GM13976 (cell line): ENCODE measurements around the gene SNTG2.

Source experiments
- DNase-seq: peaks from one replicate; pipeline ENCODE4 v3.0.0; 2012; ENCODE audit warnings: low spot score
- in situ Hi-C: fragments of 300-500 bp; cut with MboI; formaldehyde crosslinking; loops from one replicate; pipeline ENCODE4 v1.12.0; 2022; ENCODE audit warnings: low sequenced_read_pairs, mixed read lengths, inconsistent platforms; ENCODE audit not compliant: unreplicated experiment
- TF ChIP-seq, protein P1 (sequence below): IDR thresholded peaks from 2 replicates; pipeline ENCODE4 v1.5.1; 2012; ENCODE audit warnings: borderline replicate concordance, mild to moderate bottlenecking; ENCODE audit not compliant: insufficient read depth; ENCODE audit errors: extremely low read depth, missing control alignments, control extremely low read depth

Gene SNTG2

DNA sequence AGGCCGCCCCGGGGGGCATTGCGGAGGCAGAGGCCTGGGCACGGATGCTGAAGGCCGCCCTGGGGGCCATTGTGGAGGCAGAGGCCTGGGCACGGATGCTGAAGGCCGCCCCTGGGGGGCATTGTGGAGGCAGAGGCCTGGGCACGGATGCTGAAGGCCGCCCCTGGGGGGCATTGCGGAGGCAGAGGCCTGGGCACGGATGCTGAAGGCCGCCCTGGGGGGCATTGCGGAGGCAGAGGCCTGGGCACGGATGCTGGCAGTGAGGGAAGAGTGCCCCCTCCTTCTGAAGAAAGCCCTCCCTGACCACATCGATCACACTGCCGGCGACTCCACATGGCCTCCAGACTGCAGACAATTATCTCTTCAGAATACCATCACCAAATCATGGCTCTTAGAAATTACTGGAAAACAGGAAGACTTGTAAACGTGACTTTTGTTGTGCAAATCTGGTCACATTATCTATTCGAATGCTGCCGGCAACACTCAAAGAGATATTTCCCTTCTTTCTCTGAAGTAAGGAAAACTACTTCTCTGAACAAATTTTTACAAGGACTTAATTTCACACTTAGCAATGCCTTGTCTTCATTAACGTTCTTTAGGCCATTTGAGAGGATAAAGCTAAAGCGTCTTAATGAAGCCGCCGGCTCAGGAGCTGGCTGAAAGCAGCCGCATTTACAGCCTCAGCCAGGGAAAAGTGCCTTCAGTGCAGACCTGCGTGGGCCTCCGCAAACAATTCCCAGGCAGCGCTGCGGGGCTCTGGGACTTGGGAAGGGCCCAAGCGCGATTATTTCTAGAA lies 18.1 kb upstream of the SNTG2 start:
- in situ Hi-C loops = no loop called here
- TF ChIP-seq, protein P1, sequence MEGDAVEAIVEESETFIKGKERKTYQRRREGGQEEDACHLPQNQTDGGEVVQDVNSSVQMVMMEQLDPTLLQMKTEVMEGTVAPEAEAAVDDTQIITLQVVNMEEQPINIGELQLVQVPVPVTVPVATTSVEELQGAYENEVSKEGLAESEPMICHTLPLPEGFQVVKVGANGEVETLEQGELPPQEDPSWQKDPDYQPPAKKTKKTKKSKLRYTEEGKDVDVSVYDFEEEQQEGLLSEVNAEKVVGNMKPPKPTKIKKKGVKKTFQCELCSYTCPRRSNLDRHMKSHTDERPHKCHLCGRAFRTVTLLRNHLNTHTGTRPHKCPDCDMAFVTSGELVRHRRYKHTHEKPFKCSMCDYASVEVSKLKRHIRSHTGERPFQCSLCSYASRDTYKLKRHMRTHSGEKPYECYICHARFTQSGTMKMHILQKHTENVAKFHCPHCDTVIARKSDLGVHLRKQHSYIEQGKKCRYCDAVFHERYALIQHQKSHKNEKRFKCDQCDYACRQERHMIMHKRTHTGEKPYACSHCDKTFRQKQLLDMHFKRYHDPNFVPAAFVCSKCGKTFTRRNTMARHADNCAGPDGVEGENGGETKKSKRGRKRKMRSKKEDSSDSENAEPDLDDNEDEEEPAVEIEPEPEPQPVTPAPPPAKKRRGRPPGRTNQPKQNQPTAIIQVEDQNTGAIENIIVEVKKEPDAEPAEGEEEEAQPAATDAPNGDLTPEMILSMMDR = no peak
- no peak for DNase-seq

DNA sequence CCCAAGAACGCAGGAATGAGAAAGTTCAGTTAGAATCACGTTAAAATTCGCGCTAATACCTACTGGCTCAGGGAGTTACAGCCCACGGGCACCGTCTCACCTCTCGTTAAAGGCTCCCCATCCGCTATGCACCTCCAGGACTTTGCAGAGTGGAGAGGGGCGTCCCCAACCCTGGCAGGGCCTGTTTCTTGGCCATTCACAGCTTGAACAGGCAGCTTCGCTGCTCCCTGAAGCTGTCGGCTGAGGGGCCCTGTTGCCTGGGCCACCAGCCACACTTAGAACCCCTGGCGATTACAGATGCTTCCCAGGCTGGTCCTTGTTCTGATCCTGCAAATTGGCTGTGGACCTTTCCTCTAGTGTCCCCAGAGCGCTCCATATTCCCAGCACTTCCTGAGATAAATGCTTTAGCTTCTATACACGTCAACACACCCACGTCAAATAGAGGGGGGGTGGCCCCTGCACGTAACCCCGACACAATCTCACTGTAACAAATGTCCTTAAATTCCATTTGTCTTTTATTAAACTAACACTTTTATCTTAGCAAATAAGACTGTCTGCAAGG lies 16.8 kb upstream of the SNTG2 start:
- TF ChIP-seq, protein P1 = no peak
- DNase-seq = no peak
- in situ Hi-C loops = no loop called here

DNA sequence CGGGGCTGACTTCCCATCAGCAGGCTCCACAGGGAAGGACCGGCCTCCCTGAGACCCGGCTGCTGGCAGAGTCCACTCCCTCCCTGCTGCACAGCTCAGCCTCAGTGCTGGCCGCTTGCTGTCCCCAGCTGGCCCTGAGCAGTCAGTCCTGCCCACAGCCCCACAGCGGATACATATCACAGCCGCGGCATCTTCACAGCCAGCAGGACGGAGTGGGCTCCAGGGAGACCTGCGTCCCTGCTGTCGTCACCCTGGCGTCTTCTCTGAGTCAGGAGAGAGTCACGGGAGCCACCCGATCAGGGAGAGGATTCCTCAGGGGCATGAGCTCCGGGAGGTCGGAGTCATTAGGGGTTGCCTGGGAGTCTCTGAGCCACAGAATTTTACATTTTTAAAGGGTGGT lies 13.1 kb upstream of the SNTG2 start:
- no peak for DNase-seq
- TF ChIP-seq, protein P1 = no peak
- in situ Hi-C loops = no loop called here

- in situ Hi-C loops = no loop called here
- DNase-seq = no peak
- TF ChIP-seq, protein P1 = no peak
Observed at GRCh38 chr2:938181-939005, 12.3 kb upstream of the SNTG2 start.

- TF ChIP-seq, protein P1 = no peak
- no peak for DNase-seq
- in situ Hi-C loops = no loop called here
Observed at GRCh38 chr2:939936-940601, 10.6 kb upstream of the SNTG2 start.

DNA sequence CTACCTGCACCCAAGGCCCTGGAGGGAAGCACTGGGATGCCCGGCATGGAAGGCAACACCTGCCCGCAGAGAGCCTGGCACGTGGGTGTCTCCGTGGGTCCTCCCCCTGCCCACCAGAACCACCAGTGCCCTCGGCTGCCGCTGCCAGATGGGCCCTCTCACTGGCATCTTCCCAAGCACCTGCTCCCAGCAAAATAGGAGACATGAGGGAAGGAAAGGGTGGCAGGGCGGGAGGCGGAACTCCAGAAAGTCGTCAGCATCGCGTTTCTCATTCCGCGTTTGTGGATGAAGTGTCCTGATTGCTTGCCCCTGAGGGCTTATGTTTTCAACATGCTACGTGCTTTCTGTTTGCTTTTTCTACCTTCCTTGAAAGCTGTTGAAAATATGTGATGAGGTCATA lies 8.8 kb upstream of the SNTG2 start:
- DNase-seq = no peak
- TF ChIP-seq, protein P1 = no peak
- in situ Hi-C loops = no loop called here
